Spleen (tissue), 7 donors: Measurements from ENCODE around the gene KRT84.

Experiments
- POLR2A ChIP-seq, 3 donors: fragments of 450-650 bp; IDR thresholded peaks; one replicate each; pipeline ENCODE4 v1.5.1; 2017; ENCODE audit warnings: antibody characterized with exemption in 3 of 3, mild to moderate bottlenecking in 1 of 3
- TF ChIP-seq, protein P1 (sequence below), 11 experiments: fragments of 200-600 bp in 7 of 11; fragments of 450-650 bp in 4 of 11; sonication (generic) in 4 of 11; IDR thresholded peaks in 8 of 11; conservative IDR thresholded peaks in 3 of 11; 1 replicate in 7 of 11; 2 replicates in 4 of 11; pipeline versions ENCODE4 v1.4.0 to v1.8.0; 2016 to 2021; ENCODE audit warnings: antibody characterized with exemption in 11 of 11, inconsistent platforms in 4 of 11, mild to moderate bottlenecking in 1 of 11
- donor health status: DM: no; HTN: no; CAD: no; lungs with moderate emphysema.
- donor health status: DM: no; HTN: no; CAD: no.
- donor health status: DM: no; HTN: no; CAD: no.

DNA sequence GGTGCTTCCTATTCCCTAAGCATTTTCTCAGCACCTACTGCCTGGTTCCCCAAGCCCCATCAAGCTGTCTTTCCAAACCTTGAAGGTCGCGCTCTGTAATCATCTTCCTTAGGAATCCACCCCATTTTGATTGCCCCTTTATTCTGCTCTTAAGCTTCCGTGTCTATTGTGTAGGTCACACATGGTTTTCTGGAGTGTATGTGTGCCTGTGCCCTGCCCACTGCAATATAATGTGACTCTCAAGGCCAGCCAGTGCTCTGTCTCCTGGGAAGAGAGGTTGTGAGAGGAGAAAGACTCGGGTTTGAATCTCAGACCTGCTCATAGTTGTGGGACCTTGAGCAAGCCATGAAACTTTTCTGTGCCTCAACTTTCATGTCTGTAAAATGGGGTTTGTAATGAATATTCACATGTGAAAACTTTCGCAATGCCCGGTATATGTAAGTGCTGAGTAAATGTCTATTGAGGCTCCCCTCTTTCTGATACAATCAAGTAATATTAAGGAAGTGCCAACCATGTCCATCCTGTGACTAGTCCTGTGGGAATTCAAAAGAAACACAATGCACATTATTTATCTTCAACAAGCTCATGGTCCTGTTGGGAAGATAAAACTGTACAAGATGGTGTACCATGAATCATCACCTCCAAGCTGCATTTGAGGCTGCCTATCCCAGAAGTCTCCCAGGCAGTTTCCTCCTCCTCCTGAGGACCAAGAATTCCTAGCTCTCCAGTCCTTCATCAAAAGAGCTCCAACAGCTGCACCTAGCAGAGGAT is 49.5 kb upstream of the KRT84 start:
- TF ChIP-seq, protein P1, sequence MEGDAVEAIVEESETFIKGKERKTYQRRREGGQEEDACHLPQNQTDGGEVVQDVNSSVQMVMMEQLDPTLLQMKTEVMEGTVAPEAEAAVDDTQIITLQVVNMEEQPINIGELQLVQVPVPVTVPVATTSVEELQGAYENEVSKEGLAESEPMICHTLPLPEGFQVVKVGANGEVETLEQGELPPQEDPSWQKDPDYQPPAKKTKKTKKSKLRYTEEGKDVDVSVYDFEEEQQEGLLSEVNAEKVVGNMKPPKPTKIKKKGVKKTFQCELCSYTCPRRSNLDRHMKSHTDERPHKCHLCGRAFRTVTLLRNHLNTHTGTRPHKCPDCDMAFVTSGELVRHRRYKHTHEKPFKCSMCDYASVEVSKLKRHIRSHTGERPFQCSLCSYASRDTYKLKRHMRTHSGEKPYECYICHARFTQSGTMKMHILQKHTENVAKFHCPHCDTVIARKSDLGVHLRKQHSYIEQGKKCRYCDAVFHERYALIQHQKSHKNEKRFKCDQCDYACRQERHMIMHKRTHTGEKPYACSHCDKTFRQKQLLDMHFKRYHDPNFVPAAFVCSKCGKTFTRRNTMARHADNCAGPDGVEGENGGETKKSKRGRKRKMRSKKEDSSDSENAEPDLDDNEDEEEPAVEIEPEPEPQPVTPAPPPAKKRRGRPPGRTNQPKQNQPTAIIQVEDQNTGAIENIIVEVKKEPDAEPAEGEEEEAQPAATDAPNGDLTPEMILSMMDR (IDR thresholded peaks at IDR 0.05 in 8 of 11, conservative IDR thresholded peaks at IDR 0.05 in 3 of 11): no peak
- TF ChIP-seq POLR2A (IDR thresholded peaks at IDR 0.05): no peak
